ENCODE measurements around the gene KCNJ9.

Gene KCNJ9

DNA sequence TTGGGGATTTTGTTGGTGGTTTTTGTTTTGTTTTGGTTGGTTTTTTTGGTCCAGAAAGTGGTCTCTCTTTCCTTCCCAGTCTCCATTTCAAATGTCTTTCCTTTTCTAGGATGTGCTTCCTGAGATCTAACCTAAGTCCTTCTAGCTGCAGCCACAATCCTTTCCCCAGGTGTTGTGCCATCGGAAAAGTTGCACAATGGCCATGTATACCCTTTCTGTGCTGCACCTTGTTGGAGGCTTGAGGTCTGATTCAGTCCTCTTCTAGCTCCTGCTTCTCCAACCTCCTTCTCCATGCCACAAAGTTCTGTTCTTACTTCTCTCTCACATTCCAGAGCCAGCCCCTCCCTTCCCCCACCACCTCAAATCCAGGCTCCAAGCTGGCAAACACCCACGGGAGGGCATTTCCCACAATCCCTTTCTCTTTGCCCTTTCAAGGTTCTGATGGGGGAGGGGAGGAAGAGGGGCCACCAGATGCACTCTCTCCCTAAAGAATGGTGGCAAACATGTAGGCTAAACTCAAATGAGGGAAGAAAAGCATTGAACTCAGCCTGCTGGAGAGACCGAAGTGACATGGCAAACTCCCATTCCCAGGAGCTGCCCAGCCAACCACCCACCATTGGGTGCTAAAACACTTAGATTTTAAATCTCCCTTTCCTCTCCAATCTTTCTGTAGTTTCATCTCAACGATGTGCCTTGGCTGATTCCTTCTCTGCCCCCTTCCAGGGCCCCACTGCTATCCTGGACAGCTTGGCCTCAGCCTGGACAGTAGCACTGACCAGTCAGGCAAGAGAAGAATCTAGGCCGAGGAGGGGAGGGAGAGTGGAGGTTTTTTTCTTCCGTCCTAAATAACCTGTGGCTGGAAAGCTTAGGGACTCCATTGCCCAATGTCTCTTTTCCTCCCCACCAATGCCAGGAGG lies 14.3 kb upstream of the KCNJ9 start:
- DNase-seq (ENCODE audit: low spot score), result no peak

DNA sequence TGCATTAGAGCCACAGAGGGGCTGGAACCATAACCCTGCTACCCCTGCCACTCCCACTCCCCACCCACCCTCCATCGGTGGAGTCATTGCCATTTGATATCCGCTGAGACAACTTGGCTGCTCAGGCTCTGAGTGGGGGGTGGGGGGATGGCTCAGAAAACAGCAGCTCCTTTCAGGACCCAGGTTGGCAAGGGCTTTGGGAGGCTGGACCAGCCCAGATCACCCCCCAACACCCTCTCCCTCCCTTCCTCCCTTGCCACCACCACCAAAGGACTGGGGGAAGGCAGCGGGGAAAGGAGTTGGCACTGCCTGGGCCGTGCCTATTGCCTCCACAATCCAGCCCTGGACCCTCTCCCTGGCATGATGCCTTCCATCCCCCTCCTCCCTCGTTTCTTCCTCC lies 13.1 kb upstream of the KCNJ9 start:
- no peak for DNase-seq (ENCODE audit: low spot score)

DNA sequence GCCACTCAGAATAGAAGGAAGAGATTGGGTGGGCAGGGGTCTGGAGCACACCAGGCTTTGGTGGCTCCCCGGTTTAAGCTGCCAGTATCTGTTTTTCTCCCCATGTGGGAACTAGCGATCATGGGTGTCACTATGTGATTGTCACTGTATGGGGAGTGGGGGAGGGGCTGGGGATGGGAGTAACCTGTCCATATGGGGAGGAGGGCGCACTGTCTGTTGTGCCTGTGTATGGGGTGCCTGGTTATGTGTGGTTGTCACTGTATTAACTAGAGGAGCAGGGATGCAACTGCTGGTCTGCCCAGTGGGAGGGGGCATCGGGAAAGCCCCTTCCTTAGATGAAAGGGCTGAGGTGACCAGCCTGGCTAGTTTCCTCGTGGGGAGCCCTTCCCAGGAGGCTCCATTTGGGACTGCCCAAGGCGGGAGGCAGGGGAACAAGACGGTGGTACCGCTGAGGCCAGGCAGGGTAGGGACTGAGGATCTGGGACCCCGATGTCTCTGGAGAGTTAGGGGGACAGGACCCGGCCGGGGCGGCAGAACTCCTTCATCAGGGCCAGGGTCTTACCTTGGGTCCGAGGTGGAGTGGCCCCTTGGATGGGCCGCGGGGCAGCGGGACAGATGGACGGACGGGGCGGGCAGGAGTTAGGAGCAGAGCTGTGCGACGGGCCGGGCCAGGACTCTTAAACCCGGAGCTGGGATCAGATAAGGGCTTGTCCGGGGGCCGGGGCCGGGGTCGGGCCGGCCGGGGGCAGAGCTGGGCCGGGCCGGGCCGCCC lies 11.7 kb upstream of the KCNJ9 start, which contains the start of gene KCNJ10:
TSS of gene KCNJ10 (minus strand) at position 701 of the 772 bp plus-strand sequence. CDS start 27,628 bp downstream, outside the sequence.
- DNase-seq (ENCODE audit: low spot score), result no peak

DNA sequence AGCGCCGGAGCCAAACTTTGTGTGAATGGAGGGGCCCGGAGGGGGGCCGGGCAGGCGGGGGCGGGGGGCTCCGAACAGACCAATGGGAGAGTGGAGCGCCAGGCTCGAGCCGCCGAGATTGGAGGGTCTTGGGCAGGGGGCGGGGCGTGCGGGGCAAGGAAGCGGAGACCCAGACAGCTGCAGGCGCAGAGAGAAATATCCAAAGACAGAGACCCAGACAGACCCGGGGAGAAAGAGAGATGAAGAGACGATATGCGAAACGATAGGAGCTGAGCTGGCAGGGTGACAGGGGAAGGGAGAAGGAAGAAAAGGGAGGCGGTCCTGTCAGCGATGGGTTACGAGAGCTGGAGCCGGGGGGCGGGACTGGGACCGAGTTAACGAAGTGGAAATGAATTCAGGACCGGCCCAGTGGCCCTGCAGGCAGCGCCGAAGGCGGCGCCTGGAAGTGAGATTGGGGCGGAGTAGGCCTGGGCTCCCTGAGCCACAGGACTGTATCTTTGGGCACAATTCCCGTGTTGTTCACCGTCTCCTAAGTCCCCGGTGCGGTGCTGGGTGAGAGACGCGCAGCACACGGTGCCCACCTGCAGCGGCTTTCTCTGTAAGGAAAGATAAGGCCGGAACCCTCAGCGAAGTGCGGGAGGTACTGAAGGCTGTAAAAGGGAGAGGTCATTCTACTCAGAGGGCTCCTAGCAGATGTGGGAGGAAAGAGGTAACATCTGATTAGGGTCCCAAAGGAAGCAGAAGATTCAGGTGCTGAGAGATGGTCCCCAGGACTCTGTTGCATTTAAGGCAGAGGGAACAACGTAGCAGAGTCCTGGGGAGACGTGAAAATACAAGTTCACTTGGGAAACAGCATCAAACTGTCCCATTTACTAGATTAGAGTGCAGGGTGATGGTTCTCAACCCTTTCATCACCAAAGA lies 10.8 kb upstream of the KCNJ9 start:
- no peak for DNase-seq (ENCODE audit: low spot score)

DNA sequence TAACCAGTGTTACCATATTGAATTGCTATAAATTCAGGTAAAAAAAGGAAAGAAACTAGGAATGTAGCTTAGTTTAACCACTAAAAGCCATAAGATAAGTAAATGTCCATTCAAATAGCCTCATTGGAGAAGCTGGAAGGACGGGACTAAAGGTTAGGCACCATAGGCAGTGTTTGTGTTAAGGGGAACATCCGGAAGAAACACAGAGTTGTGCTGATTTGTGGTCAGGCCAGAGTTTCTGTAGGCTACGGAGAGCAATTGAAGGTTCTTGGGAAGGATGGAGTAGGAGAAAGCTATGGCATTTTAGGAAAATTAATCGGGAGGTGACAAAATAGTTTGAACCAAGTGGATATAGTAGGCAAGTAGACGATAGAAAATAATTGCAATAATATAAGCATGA lies 10.0 kb upstream of the KCNJ9 start:
- no peak for DNase-seq (ENCODE audit: low spot score)

DNA sequence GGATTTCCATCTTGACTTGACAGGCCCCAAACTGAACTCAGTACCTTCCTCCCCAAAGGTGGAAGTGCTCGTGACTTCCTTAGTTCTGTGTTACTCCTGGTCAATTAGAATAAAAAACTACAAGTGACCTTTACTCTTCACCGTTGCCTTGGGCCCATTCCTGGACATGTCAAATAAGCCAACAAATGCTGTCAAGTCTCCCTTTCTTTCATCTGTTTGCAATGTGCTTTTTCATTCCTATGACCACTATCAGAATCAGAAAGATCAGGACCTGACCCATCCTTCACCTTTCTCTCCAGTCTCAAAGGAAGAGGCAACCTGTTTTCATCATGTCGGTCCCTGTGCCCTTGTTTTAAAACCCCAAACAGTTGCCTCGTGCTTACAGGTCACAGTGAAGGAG lies 6.5 kb upstream of the KCNJ9 start:
- no peak for DNase-seq (ENCODE audit: low spot score)

DNA sequence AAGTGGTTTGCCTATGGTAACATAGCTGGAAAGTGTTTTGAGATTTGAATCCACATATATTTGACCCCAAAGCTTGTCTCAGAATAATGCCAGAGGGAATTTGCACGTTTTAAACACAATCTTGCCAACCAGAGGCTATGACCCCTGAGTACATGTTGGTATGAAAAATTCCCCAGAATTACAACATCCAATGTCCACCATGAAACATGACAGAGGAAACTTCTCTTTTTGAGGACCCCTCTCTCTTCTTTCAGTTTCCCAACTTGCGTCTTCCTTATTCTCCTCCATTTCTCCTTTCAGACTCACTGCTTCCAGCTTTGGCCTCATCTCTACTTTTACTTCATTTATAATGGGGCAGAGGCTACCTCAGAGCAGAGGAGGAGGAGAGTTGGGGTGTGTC lies 5.5 kb upstream of the KCNJ9 start:
- no peak for DNase-seq (ENCODE audit: low spot score)

DNA sequence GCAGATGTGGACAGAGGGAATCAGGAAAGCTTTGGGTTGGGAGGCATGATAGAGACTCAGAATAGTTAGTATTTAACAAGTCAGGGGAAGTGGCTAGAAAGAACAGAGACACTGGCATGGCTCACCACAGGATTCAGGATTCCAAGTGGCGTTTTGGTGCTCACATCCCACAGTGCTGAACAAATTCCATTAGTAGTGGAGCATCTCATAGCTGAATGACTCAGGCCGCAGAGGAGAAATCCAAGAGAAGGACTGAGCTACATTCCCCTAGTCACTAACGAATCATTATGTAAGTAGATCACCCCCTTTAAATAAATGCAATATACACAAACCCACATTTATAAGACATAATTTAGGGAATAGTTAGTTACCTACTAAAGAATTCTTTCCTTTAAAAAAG lies 5.0 kb upstream of the KCNJ9 start:
- no peak for DNase-seq (ENCODE audit: low spot score)

DNA sequence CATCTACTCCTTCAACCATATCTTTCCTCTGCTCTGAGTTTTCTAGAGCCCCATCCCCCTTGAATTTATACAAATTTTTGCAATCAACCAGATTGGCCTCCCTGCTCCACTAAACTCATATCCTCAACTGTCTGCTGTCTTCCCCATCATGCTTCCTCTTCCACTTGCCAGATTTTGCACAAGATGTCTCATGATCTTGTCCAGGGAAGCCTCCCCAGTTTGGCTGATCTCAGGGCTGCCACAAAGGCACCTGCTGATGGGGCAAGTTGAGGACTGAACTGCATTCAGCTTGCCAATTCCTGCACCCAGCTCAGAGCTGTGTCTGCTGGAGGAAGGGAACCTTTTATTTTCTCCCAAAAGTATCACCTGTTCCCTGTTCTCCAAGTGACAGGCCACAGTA lies 3.9 kb upstream of the KCNJ9 start:
- no peak for DNase-seq (ENCODE audit: low spot score)

DNA sequence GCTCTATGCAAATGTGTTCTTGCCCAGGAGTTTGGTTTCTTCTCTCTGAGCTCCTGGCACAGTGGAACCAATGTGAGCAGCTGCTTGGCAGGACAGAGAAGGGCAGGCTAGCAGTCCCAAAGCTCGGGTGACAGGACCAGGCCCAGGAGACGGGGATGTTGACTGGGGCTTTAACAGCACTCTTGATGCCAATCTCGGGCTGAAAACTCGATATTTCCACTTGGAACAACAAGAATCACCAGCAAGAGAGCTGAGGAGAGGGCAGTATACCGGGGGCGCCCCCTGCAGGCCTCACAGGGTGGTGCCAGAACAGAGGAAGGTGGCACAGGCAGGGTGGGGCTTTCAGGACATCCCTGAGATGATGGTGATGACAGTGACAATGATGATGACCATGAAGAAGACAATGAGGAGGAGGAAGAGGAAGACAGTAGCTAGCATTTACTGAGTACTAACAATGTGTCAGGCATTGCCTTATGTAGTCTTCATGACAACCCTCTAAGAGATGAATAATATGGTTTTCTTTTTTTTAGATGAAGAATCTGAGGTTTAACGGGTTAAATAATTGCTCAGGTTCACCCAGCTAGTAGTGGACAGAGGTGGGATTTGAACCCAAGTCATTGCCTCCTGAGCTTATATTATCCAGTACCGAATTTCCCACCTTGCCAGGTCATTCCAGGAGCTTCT lies 2.7 kb upstream of the KCNJ9 start:
- DNase-seq (ENCODE audit: low spot score), result no peak

DNA sequence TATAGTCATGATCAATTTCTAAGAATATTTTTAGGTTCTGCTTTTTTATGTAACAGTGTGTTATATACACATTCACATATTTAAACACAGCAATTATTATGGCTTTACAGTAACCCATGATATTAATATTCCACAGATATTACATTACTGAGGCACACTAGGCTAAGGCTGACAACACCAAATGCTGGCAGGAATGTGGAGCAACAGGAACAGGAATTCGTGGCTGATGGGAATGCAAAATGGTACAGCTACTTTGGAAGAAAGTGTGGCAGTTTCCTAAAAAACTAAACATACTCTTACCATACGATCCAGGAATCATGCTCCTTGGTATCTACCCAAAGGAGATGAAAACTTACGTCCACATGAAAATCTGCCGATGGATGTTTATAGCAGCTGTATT lies 1.9 kb upstream of the KCNJ9 start:
- DNase-seq (ENCODE audit: low spot score), result no peak

DNA sequence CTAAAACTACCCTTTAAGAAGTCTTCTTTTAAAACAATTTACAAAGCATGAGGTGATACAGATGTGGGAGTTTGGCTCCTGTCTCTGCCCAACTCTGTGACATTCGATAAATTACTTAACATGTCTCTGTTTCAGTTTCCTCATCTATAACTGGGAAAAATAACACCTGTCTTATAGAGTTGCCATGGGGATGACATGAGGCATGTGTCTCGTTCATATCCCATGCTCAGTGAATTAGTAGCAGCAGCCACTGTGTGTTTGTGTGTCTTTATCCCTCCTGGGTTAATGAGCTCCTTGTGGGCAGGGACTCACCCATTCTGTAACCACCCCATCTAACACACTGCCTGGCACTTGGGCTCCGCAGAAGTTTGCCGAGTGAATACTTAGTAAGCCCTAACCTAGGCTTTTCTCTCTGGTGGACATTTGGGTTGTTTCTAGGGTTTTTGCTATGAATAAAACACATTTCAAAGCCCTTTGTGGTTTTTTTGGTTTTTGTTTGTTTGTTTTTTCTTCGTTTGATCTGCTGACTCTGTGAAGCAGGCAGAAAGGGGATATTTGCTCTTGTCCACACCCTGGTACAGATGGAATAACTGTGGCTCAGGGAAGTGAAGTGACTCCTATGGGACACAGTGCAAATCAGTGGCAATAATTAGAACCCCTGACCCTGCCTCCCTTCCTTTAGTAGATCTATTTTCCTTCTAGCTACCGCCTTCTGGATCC lies 797 bp upstream of the KCNJ9 start:
- DNase-seq (ENCODE audit: low spot score), result no peak

DNA sequence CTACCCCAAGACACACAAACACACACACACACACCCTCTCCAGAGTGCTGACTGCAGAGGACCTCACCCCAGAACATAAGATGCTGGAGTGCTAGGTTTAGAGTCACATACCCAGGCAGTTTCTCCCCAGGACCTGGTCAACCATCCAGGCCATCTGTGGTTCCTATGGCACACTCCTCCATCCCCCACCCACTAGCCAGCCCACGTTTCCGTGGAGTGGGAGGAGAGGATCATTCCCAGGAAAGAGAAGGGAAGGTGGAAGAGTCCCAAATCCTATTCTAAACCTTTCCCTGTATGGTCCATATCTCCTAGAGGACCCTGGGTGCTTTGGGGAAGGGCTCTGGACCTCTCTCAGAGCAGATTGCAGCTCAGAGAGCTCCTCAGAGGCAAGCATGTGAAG lies 1.1 kb downstream of the KCNJ9 start:
- no peak for DNase-seq (ENCODE audit: low spot score)

DNA sequence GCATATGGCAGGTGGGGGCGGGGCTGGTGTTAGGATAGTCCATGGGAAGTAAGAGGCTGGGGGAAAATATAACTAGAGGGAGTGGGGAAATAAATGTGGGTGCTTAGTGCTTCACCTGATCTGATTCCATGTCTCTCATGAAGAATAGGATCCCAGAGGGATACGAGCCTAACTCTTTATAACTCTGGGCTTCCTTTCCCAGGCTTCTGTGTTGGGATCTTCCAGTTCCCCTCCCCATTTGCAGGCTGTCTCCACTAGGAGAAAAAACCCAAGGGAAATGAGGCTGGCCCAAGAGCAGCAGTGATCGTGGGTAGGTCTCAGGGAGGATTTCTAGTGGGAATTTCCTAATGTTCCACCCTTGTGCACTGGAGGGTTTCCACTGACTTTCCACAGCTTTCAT lies 1.6 kb downstream of the KCNJ9 start:
- DNase-seq (ENCODE audit: low spot score), result no peak

DNA sequence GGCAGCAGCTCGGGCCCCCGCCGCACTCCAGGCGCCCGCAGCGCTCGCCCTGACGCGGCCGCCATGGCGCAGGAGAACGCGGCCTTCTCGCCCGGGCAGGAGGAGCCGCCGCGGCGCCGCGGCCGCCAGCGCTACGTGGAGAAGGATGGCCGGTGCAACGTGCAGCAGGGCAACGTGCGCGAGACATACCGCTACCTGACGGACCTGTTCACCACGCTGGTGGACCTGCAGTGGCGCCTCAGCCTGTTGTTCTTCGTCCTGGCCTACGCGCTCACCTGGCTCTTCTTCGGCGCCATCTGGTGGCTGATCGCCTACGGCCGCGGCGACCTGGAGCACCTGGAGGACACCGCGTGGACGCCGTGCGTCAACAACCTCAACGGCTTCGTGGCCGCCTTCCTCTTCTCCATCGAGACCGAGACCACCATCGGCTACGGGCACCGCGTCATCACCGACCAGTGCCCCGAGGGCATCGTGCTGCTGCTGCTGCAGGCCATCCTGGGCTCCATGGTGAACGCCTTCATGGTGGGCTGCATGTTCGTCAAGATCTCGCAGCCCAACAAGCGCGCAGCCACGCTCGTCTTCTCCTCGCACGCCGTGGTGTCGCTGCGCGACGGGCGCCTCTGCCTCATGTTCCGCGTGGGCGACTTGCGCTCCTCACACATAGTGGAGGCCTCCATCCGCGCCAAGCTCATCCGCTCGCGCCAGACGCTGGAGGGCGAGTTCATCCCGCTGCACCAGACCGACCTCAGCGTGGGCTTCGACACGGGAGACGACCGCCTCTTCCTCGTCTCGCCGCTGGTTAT lies 2.8 kb downstream of the KCNJ9 start:
- no peak for DNase-seq (ENCODE audit: low spot score)

DNA sequence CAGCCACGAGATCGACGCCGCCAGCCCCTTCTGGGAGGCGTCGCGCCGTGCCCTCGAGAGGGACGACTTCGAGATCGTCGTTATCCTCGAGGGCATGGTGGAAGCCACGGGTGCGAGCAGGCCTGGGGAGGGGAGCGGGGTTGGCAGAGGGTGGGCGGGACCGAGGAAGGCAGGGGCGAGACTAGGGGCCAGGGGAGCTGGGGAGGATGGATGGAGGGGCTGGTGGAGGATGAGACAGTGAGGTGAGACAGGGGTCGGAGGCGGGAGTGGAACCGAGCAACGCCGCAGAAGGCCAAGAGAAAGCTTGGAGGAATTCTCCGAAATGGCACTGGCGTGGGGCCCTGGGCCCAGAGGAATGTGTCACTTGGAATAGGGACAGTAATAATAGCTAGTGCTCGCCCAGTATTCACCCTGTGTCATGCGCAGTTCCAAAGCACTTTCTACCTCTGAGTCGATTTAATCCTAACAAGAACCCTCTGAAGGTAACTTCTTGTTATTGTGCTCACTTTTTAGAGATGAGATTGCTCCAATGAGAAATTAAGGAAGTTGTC lies 3.5 kb downstream of the KCNJ9 start:
- no peak for DNase-seq (ENCODE audit: low spot score)

DNA sequence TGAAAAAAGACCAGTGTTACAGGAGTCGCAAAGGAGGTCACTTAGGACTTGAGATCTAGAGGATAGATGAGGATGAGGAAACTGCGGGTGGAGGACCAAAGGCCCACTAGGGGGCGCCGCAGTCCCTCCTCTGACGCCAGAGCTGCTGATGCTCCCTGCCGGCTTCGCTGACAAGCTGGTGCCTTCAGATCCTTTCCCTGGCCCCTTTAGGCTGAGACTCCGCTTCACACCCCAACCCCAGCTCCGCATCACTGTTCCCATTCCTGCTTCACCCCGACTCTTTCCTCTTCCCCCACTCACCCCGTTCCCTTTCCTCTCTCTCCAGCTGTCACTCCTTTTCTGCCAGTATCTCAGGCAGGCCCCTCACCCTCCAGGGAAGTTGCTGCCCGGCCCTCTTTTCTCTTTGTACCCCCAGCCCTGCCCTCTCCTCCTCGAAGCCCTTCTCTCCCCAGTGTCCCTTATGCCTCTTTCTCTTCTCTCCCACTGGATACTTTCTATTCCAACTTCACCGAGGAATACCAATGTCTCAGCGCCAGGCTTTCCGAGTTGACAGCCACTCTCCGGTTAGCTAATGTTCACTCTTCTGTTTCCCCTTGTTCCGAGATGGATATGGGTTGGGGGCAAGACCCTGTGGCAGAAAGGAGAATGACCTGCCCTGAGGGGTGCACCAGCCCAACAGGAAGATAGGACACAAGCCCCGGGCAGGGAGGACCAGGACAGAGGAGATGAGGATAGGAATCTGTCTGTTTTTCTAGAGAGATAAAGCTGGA lies 4.5 kb downstream of the KCNJ9 start:
- DNase-seq (ENCODE audit: low spot score), result peak; percentile 35

DNA sequence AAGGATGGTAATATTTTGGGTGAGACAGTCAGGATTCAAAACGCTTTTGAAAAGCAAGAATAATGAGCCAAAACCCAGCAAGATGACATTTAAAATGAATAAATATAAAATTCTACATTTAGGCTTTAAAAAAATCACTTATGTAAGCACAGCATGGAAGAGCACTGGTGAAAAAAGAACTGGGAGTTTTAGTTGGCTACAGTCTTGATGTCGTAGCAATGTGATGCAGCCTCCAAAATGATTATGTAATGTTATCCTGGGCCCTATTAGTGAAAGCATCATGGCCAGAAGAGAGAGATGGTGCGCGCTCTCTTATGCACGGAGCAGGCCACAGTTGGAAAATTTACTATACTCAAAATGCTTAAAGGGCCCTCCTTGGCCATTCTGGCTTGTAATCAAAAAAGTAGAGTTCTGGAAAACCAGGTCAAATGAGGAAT lies 5.1 kb downstream of the KCNJ9 start:
- DNase-seq (ENCODE audit: low spot score), result no peak

DNA sequence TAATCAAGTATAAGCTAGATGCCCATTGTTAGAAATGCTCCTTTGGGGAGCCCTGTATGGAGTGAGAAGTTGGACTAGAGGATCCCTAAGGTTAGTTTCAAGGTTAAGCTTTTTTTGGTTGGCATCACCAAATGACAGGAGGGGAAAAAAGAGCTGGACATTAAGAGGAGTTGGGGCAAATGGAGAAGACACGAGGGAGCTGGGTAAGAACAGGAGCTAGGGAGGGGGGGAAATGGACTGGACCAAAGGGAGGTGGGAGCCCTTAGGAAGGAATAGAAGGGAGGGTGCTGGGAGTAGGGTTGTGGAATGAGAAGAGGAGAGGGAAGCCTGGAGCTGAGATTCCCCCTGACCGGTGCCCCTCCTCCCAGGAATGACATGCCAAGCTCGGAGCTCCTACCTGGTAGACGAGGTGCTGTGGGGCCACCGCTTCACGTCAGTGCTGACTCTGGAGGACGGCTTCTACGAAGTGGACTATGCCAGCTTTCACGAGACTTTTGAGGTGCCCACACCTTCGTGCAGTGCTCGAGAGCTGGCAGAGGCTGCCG lies 5.9 kb downstream of the KCNJ9 start:
- DNase-seq (ENCODE audit: low spot score), result no peak
